H1 (cell line): ENCODE measurements around the gene PIP5K1B. TPM values are rescaled to one million over a fixed set of nuclear protein-coding genes. Genes with fewer than 3 reads are reported as not detected.

ENCODE experiments used
- SIX5 ChIP-seq: IDR thresholded peaks from 2 replicates; pipeline ENCODE4 v1.6.1; 2011; ENCODE audit warnings: mild to moderate bottlenecking, low read depth, low read length
- polyA plus RNA-seq, 7 experiments: library from polyadenylated mRNA; depleted of rRNA in 3 of 7; stranded (reverse) in 5 of 7; unstranded in 2 of 7; fragments of >200 nt in 5 of 7; fragments of 200-250 nt in 2 of 7; gene quantifications; 1 replicate in 5 of 7; 2 replicates in 1 of 7; 4 replicates in 1 of 7; pipeline versions ENCODE4 v1.2.1 to v1.2.3, GENCODE V29; 2011 to 2013; ENCODE audit warnings: missing spikeins in 2 of 7, mixed read lengths in 2 of 7
- total RNA-seq: library from RNA; stranded (reverse); fragmentation: NEBNext Ultra II Directional; extraction: Animal tissue kit (Norgen Biotek cat#: 25700); gene quantifications from 2 replicates; pipeline ENCODE4 v1.2.1, GENCODE V29; 2021
- TF ChIP-seq, protein P1 (sequence below): IDR thresholded peaks from 2 replicates; pipeline ENCODE4 v1.6.1; 2011; ENCODE audit warnings: low read length, improper control_type of control experiment

The PIP5K1B gene
- total and polyA plus RNA-seq, 2 of the 8 experiments (the other 6 are each of a cell fraction or from before 2014, with no cell fraction given), result 4.7 to 7.7 TPM

DNA sequence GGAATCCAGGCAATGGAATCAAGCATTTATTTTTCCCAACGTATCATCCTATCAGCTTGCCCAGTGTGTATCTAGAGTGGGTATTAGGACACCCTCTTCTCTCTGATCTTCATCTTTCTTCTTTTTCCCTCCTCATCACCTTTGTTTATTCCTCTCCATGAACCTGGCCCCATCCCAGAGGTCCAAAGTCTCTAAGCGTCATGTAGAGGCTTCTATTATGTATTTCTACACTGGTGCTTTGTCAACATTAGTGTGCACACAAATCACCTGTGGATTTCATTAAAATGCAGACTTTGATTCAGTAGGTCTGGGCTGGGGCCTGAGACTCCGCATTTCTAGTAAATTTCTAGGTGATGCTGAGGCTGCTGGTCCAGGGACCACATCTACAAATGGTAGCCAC is 19.8 kb upstream of the PIP5K1B start (continued):
- TF ChIP-seq, protein P1, sequence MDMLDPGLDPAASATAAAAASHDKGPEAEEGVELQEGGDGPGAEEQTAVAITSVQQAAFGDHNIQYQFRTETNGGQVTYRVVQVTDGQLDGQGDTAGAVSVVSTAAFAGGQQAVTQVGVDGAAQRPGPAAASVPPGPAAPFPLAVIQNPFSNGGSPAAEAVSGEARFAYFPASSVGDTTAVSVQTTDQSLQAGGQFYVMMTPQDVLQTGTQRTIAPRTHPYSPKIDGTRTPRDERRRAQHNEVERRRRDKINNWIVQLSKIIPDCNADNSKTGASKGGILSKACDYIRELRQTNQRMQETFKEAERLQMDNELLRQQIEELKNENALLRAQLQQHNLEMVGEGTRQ, result no peak
- no peak for TF ChIP-seq SIX5
